LNCaP clone FGC (cell line): ENCODE data around the gene RPS6KA3.

ENCODE experiments used
- DNase-seq: peaks from one replicate; pipeline ENCODE4 v3.0.0-alpha.2; 2011; ENCODE audit warnings: low read depth
- H3K4me3 ChIP-seq: 2 replicates; pipeline ENCODE4 v1.5.1; 2011; ENCODE audit warnings: mild to moderate bottlenecking, low read depth, low read length, control low read depth
- CTCF ChIP-seq: IDR thresholded peaks from 2 replicates; pipeline ENCODE4 v1.5.1; 2012; ENCODE audit warnings: mild to moderate bottlenecking; ENCODE audit not compliant: control insufficient read depth, insufficient read depth; ENCODE audit errors: extremely low read depth

Gene RPS6KA3

GRCh38 chrX:20274121-20274520, 7.4 kb upstream of the RPS6KA3 start:
- TF ChIP-seq CTCF = no peak
- H3K4me3 ChIP-seq = no peak overlapping the region
- no peak for DNase-seq

GRCh38 chrX:20271730-20272129, 5.0 kb upstream of the RPS6KA3 start:
- no peak for TF ChIP-seq CTCF
- DNase-seq = no peak
- H3K4me3 ChIP-seq = no peak overlapping the region

GRCh38 chrX:20271186-20271585, 4.5 kb upstream of the RPS6KA3 start:
- TF ChIP-seq CTCF = no peak
- no peak for DNase-seq

GRCh38 chrX:20270562-20270890, 3.8 kb upstream of the RPS6KA3 start:
- DNase-seq = no peak
- TF ChIP-seq CTCF = no peak
- no peak overlapping the region for H3K4me3 ChIP-seq

More at GRCh38 chrX:20271186-20271585, 4.5 kb upstream of the RPS6KA3 start:
- no peak overlapping the region for H3K4me3 ChIP-seq

- no peak for TF ChIP-seq CTCF
- no peak overlapping the region for H3K4me3 ChIP-seq
- no peak for DNase-seq
These were observed 3.3 kb upstream of the RPS6KA3 start for GRCh38 chrX:20269848-20270561.

GRCh38 chrX:20267931-20268701, 1.4 kb upstream of the RPS6KA3 start:
- no peak for TF ChIP-seq CTCF
- DNase-seq = no peak
- no peak overlapping the region for H3K4me3 ChIP-seq

GRCh38 chrX:20267607-20267930, 860 bp upstream of the RPS6KA3 start:
- no peak for DNase-seq
- no peak for TF ChIP-seq CTCF
- H3K4me3 ChIP-seq = no peak overlapping the region
